GM23338 (cell line): ENCODE data around the gene OR5B12. TPM values are rescaled to one million over a fixed set of nuclear protein-coding genes. Genes with fewer than 3 reads are reported as not detected.

Experiments
- ATAC-seq: fragments of 200-7000 bp; cut with Tn5 transposase; 3 replicates; pipeline ENCODE4 v1.9.1; 2020
- DNase-seq: peaks from one replicate; pipeline ENCODE4 v3.0.0-alpha.2; 2015; ENCODE audit warnings: low spot score
- H2AFZ ChIP-seq: fragments of 200-600 bp; sonication (generic); 2 replicates; pipeline ENCODE4 v1.8.0; 2016; ENCODE audit warnings: antibody characterized with exemption, mild to moderate bottlenecking, moderate library complexity
- H3F3A ChIP-seq: fragments of 200-600 bp; sonication (generic); replicated peaks from 2 replicates; pipeline ENCODE4 v1.8.0; 2017; ENCODE audit warnings: antibody characterized with exemption, mixed run types, low read depth
- H3K27ac ChIP-seq: fragments of 200-600 bp; sonication (generic); 2 replicates; pipeline ENCODE4 v1.6.1; 2016; ENCODE audit warnings: low read depth
- H3K27me3 ChIP-seq: fragments of 200-600 bp; sonication (generic); 2 replicates; pipeline ENCODE4 v1.8.0; 2016; ENCODE audit warnings: mild to moderate bottlenecking, mixed run types, moderate library complexity; ENCODE audit not compliant: insufficient read depth
- H3K36me3 ChIP-seq: fragments of 200-600 bp; sonication (generic); 2 replicates; pipeline ENCODE4 v1.8.0; 2016; ENCODE audit warnings: mild to moderate bottlenecking; ENCODE audit not compliant: insufficient read depth
- H3K4me1 ChIP-seq: fragments of 200-600 bp; sonication (generic); 2 replicates; pipeline ENCODE4 v1.8.0; 2016; ENCODE audit warnings: mild to moderate bottlenecking, moderate library complexity; ENCODE audit not compliant: insufficient read depth
- H3K4me2 ChIP-seq: fragments of 200-600 bp; sonication (generic); 2 replicates; pipeline ENCODE4 v1.7.1; 2017; ENCODE audit warnings: mixed run types
- H3K4me3 ChIP-seq: fragments of 200-600 bp; sonication (generic); 2 replicates; pipeline ENCODE4 v1.6.1; 2016; ENCODE audit warnings: mixed run types
- H3K79me2 ChIP-seq: fragments of 200-600 bp; sonication (generic); replicated peaks from 2 replicates; pipeline ENCODE4 v1.8.0; 2017; ENCODE audit warnings: mild to moderate bottlenecking; ENCODE audit not compliant: insufficient read depth
- H3K9me2 ChIP-seq: fragments of 200-600 bp; sonication (generic); 2 replicates; pipeline ENCODE4 v1.8.0; 2017; ENCODE audit not compliant: insufficient read depth
- H4K20me1 ChIP-seq: fragments of 200-600 bp; sonication (generic); replicated peaks from 2 replicates; pipeline ENCODE4 v1.8.0; 2017; ENCODE audit warnings: mild to moderate bottlenecking; ENCODE audit not compliant: insufficient read depth
- H3K27ac Mint-ChIP-seq: 2 replicates; pipeline ENCODE4 v1.8.0; 2020; ENCODE audit warnings: inconsistent platforms, mild to moderate bottlenecking, moderate library complexity, mixed read lengths
- H3K27me3 Mint-ChIP-seq: 3 replicates; pipeline ENCODE4 v1.8.0; 2022; ENCODE audit warnings: low read depth, mild to moderate bottlenecking, moderate library complexity, mixed read lengths, inconsistent platforms; ENCODE audit not compliant: insufficient read depth, poor library complexity
- H3K36me3 Mint-ChIP-seq: 3 replicates; pipeline ENCODE4 v1.8.0; 2021; ENCODE audit warnings: low read depth, mild to moderate bottlenecking, inconsistent platforms, moderate library complexity, mixed read lengths
- H3K4me1 Mint-ChIP-seq: 3 replicates; pipeline ENCODE4 v1.8.0; 2020; ENCODE audit warnings: mild to moderate bottlenecking, inconsistent platforms, mixed read lengths
- H3K4me3 Mint-ChIP-seq: 3 replicates; pipeline ENCODE4 v1.8.0; 2021; ENCODE audit warnings: moderate library complexity, mild to moderate bottlenecking, inconsistent platforms, mixed read lengths
- H3K9me3 Mint-ChIP-seq: 3 replicates; pipeline ENCODE4 v1.8.0; 2020; ENCODE audit warnings: moderate library complexity, mild to moderate bottlenecking, inconsistent platforms, mixed read lengths
- EZH2 ChIP-seq: fragments of 200-600 bp; sonication (generic); IDR thresholded peaks from one replicate; pipeline ENCODE4 v1.8.0; 2017; ENCODE audit warnings: antibody characterized with exemption, mild to moderate bottlenecking, low read depth; ENCODE audit not compliant: unreplicated experiment
- JUNB ChIP-seq: IDR thresholded peaks from one replicate; pipeline ENCODE4 v1.6.1; 2016; ENCODE audit warnings: antibody characterized with exemption; ENCODE audit not compliant: unreplicated experiment
- NANOG ChIP-seq: IDR thresholded peaks from 2 replicates; pipeline ENCODE4 v1.6.1; 2016; ENCODE audit warnings: antibody characterized with exemption, borderline replicate concordance
- POLR2AphosphoS5 ChIP-seq: IDR thresholded peaks from 2 replicates; pipeline ENCODE4 v1.6.1; 2016; ENCODE audit warnings: antibody characterized with exemption, low read depth
- STAT1 ChIP-seq: IDR thresholded peaks from one replicate; pipeline ENCODE4 v1.6.1; 2016; ENCODE audit warnings: antibody characterized with exemption; ENCODE audit not compliant: unreplicated experiment
- ZNF114 ChIP-seq: fragments of 250-450 bp; sonication (Bioruptor Pico); IDR thresholded peaks from 2 replicates; pipeline ENCODE4 v1.5.0; 2020; ENCODE audit warnings: mild to moderate bottlenecking, moderate library complexity
- ZNF462 ChIP-seq: fragments of 250-450 bp; sonication (Bioruptor Pico); IDR thresholded peaks from 2 replicates; pipeline ENCODE4 v1.5.0; 2020; ENCODE audit warnings: mild to moderate bottlenecking, moderate library complexity
- polyA plus RNA-seq: library from polyadenylated mRNA; unstranded; fragments of >200 nt; fragmentation: Nextera tagmentation; extraction: Ambion mirVana; gene quantifications from 2 replicates; pipeline ENCODE4 v1.2.1, GENCODE V29; 2016
- total RNA-seq: library from RNA; depleted of rRNA; stranded (reverse); fragments of >200 nt; shearing (Covaris generic); gene quantifications from 2 replicates; pipeline ENCODE4 v1.2.3, GENCODE V29; 2014
- TF ChIP-seq, protein P1 (sequence below): IDR thresholded peaks from one replicate; pipeline ENCODE4 v1.6.1; 2018; ENCODE audit warnings: antibody characterized with exemption; ENCODE audit not compliant: unreplicated experiment

The OR5B12 gene
- total and polyA plus RNA-seq, 2 experiments from 2014 or later, result not detected

- Histone ChIP-seq H3K27me3 (no peaks in the 10 kb centered on the region), H3K4me2 (no peak overlapping the region), H4K20me1 (no peaks in the 10 kb centered on the region), H2AFZ (no peak overlapping the region), H3F3A (no peaks in the 10 kb centered on the region), H3K9me2 (peaks cover 17% of the 10 kb centered on the region), H3K27ac (no peak overlapping the region), H3K36me3 (no peaks in the 10 kb centered on the region), H3K79me2 (no peaks in the 10 kb centered on the region), H3K4me3 (no peak overlapping the region), H3K4me1 (no peaks in the 10 kb centered on the region; the same call in 1 of the 2 replicates)
- Mint-ChIP-seq H3K36me3 (no peaks in the 10 kb centered on the region), H3K27me3 (no peaks in the 10 kb centered on the region), H3K9me3 (no peaks in the 10 kb centered on the region), H3K4me3 (no peak overlapping the region), H3K4me1 (peaks cover 5% of the 10 kb centered on the region), H3K27ac (no peak overlapping the region)
- DNase-seq (no peak), ATAC-seq (no peak)
- TF ChIP-seq JUNB (no peak), NANOG (no peak), POLR2AphosphoS5 (no peak), EZH2 (no peak), STAT1 (no peak), ZNF114 (CRISPR knock-in tag) (no peak), ZNF462 (no peak)
- TF ChIP-seq, protein P1, sequence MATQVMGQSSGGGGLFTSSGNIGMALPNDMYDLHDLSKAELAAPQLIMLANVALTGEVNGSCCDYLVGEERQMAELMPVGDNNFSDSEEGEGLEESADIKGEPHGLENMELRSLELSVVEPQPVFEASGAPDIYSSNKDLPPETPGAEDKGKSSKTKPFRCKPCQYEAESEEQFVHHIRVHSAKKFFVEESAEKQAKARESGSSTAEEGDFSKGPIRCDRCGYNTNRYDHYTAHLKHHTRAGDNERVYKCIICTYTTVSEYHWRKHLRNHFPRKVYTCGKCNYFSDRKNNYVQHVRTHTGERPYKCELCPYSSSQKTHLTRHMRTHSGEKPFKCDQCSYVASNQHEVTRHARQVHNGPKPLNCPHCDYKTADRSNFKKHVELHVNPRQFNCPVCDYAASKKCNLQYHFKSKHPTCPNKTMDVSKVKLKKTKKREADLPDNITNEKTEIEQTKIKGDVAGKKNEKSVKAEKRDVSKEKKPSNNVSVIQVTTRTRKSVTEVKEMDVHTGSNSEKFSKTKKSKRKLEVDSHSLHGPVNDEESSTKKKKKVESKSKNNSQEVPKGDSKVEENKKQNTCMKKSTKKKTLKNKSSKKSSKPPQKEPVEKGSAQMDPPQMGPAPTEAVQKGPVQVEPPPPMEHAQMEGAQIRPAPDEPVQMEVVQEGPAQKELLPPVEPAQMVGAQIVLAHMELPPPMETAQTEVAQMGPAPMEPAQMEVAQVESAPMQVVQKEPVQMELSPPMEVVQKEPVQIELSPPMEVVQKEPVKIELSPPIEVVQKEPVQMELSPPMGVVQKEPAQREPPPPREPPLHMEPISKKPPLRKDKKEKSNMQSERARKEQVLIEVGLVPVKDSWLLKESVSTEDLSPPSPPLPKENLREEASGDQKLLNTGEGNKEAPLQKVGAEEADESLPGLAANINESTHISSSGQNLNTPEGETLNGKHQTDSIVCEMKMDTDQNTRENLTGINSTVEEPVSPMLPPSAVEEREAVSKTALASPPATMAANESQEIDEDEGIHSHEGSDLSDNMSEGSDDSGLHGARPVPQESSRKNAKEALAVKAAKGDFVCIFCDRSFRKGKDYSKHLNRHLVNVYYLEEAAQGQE, result no peak
Measured at GRCh38 chr11:58485961-58486360, 43.9 kb upstream of the OR5B12 start.
